Psoas muscle (tissue), 8 donors: ENCODE data around the gene NUP210. TPM values are rescaled to one million over a fixed set of nuclear protein-coding genes. Genes with fewer than 3 reads are reported as not detected.

Experiments
- ATAC-seq, 4 donors: fragments of 200-7000 bp; cut with Tn5 transposase; one replicate each; pipeline ENCODE4 v1.9.1; 2020; ENCODE audit warnings: moderate library complexity in 3 of 4, mild to moderate bottlenecking in 2 of 4
- DNase-seq, 2 donors: peaks; one replicate each; pipeline ENCODE4 v3.0.0-alpha.2; 2020
- H3K27ac ChIP-seq: fragments of 200-600 bp; one replicate; pipeline ENCODE4 v1.8.0; 2022
- H3K27me3 ChIP-seq, 3 donors: fragments of 200-600 bp in 1 of 3; one replicate each; pipeline versions ENCODE4 v1.6.1 to v1.8.0; 2013 to 2022; ENCODE audit warnings: low read length in 2 of 3, mild to moderate bottlenecking in 2 of 3, moderate library complexity in 1 of 3; ENCODE audit not compliant: insufficient read depth in 3 of 3
- H3K36me3 ChIP-seq, 2 donors: fragments of 200-600 bp in 1 of 2; one replicate each; pipeline versions ENCODE4 v1.6.1 to v1.8.0; 2013 to 2022; ENCODE audit warnings: low read depth in 1 of 2, mild to moderate bottlenecking in 1 of 2, moderate library complexity in 1 of 2; ENCODE audit not compliant: insufficient read depth in 1 of 2
- H3K4me1 ChIP-seq: fragments of 200-600 bp; one replicate; pipeline ENCODE4 v1.8.0; 2022
- H3K4me3 ChIP-seq: fragments of 200-600 bp; one replicate; pipeline ENCODE4 v1.8.0; 2022; ENCODE audit warnings: mild to moderate bottlenecking
- H3K9me3 ChIP-seq: fragments of 200-600 bp; one replicate; pipeline ENCODE4 v1.8.0; 2022
- CTCF ChIP-seq: fragments of 200-600 bp; IDR thresholded peaks from one replicate; pipeline ENCODE4 v1.8.0; 2022; ENCODE audit warnings: antibody characterized with exemption
- WGBS, 3 donors: extraction: QIAGEN DNeasy Blood & Tissue Kit; methylation state at CpG; one replicate each; pipeline versions ENCODE4 v1.1.6 to v1.1.7; 2013; 5-methylcytosine and 5-hydroxymethylcytosine counted together
- intact Hi-C, 2 donors: fragments of 100-400 bp; cut with DNase I; formaldehyde crosslinking; loops; one replicate each; pipeline versions ENCODE4 v1.11.0 to v1.14.2; 2022
- polyA plus RNA-seq, 3 donors: library from polyadenylated mRNA; stranded (reverse); fragments of 200-250 nt; gene quantifications; one replicate each; pipeline ENCODE4 v1.2.3, GENCODE V29; 2013
- total RNA-seq, 4 donors: library from RNA; stranded (reverse); fragmentation: NEBNext Ultra II Directional in 2 of 4; extraction: Animal tissue kit (Norgen Biotek cat#: 25700) in 2 of 4; gene quantifications; one replicate each; pipeline versions ENCODE4 v1.2.1 to v1.2.4, GENCODE V29; 2021 to 2023
- donor health status: healthy with polysubstance abuse.
- donor health status: DM: no; HTN: no; CAD: no; lungs with moderate emphysema.
- donor health status: Bipolar disorder and iron deficiency.
- donor health status: healthy.
- donor health status: DM: yes; HTN: yes; CAD: no.
- donor health status: DM: no; HTN: no; CAD: no.
- donor health status: DM: no; HTN: no; CAD: no.
- donor health status: DM: yes; HTN: yes; CAD: no.

NUP210 gene
- total and polyA plus RNA-seq, 7 donors = 0.29 to 8.0 (median 2.1) TPM

- H3K27me3 ChIP-seq = no peaks in the 10 kb centered on the region
- peaks cover 0 to 57% of the 10 kb centered on the region in 2 donors for H3K36me3 ChIP-seq
- no peak overlapping the region for H3K4me3 ChIP-seq
- peaks cover 7% of the 10 kb centered on the region for H3K4me1 ChIP-seq
- no peak for TF ChIP-seq CTCF
- intact Hi-C loops = no loop called here
- ATAC-seq (no peak), DNase-seq (no peak)
- 94 to 96% (median 95%) methylated on average over 16 of the region's 16 CpGs for WGBS, 3 donors
- no peak overlapping the region for H3K27ac ChIP-seq
- H3K9me3 ChIP-seq = no peaks in the 10 kb centered on the region
These were observed 84.6 kb downstream of the NUP210 start for GRCh38 chr3:13335503-13335902.

- no peak for TF ChIP-seq CTCF
- no peak for DNase-seq
- ATAC-seq = no peak
- Histone ChIP-seq H3K27ac (no peak overlapping the region), H3K36me3 (peaks cover 0 to 59% of the 10 kb centered on the region in 2 donors), H3K4me3 (no peak overlapping the region), H3K9me3 (no peaks in the 10 kb centered on the region), H3K27me3 (no peaks in the 10 kb centered on the region), H3K4me1 (peaks cover 7% of the 10 kb centered on the region)
- intact Hi-C loops = no loop called here
- WGBS, 3 donors = 55 to 68% (median 65%) methylated on average over 6 of the region's 6 CpGs
These were observed 85.1 kb downstream of the NUP210 start for GRCh38 chr3:13335059-13335458.

- Histone ChIP-seq H3K27ac (peak overlapping the region; percentile 76), H3K27me3 (no peaks in the 10 kb centered on the region), H3K4me3 (no peak overlapping the region), H3K9me3 (no peaks in the 10 kb centered on the region), H3K36me3 (peaks cover 0 to 63% of the 10 kb centered on the region in 2 donors), H3K4me1 (peaks cover 7% of the 10 kb centered on the region)
- no peak for TF ChIP-seq CTCF
- DNase-seq = no peak
- ATAC-seq = no peak
- 82 to 89% (median 85%) methylated on average over 14 of the region's 14 CpGs for WGBS, 3 donors
- intact Hi-C loops = no loop called here
These were observed 86.8 kb downstream of the NUP210 start for GRCh38 chr3:13333236-13333897.

GRCh38 chr3:13332740-13333139 is 87.4 kb downstream of the NUP210 start:
- Histone ChIP-seq H3K9me3 (no peaks in the 10 kb centered on the region), H3K4me1 (peaks cover 7% of the 10 kb centered on the region), H3K27me3 (no peaks in the 10 kb centered on the region), H3K36me3 (peaks cover 0 to 66% of the 10 kb centered on the region in 2 donors), H3K4me3 (no peak overlapping the region), H3K27ac (peak overlapping the region; percentile 76)
- no peak for DNase-seq
- intact Hi-C loops = no loop called here
- 68 to 90% (median 71%) methylated on average over 6 of the region's 6 CpGs for WGBS, 3 donors
- ATAC-seq = peak in 3 of 4 donors; percentile 13 to 44 (median 34)
- no peak for TF ChIP-seq CTCF

- 36 to 45% (median 40%) methylated on average over 8 of the region's 8 CpGs for WGBS, 3 donors
- peak overlapping the region; percentile 76 for H3K27ac ChIP-seq
- TF ChIP-seq CTCF = no peak
- H3K27me3 ChIP-seq = no peaks in the 10 kb centered on the region
- H3K4me3 ChIP-seq = no peak overlapping the region
- H3K9me3 ChIP-seq = no peaks in the 10 kb centered on the region
- ATAC-seq (peak; percentile 78 to 95 (median 94)), DNase-seq (no peak)
- peaks cover 0 to 66% of the 10 kb centered on the region in 2 donors for H3K36me3 ChIP-seq
- intact Hi-C loops = no loop called here
- peaks cover 7% of the 10 kb centered on the region for H3K4me1 ChIP-seq
These were observed 88.0 kb downstream of the NUP210 start for GRCh38 chr3:13332158-13332557.
